Gastroesophageal sphincter (tissue), 3 donors: Measurements from ENCODE around the gene KIF2A.

Experiments
- CTCF ChIP-seq, 4 experiments: fragments of 200-600 bp in 2 of 4; fragments of 450-650 bp in 2 of 4; sonication (generic) in 1 of 4; IDR thresholded peaks; one replicate each; pipeline ENCODE4 v1.5.1; 2017 to 2019; ENCODE audit warnings: antibody characterized with exemption in 4 of 4, mild to moderate bottlenecking in 2 of 4, moderate library complexity in 2 of 4
- POLR2A ChIP-seq, 2 donors: fragments of 450-650 bp; IDR thresholded peaks; one replicate each; pipeline ENCODE4 v1.6.1; 2017; ENCODE audit warnings: antibody characterized with exemption in 2 of 2, mild to moderate bottlenecking in 2 of 2, moderate library complexity in 1 of 2
- POLR2AphosphoS5 ChIP-seq: sonication (generic); formaldehyde crosslinking; IDR thresholded peaks from one replicate; pipeline ENCODE4 v1.6.1; 2017; ENCODE audit warnings: antibody characterized with exemption

DNA sequence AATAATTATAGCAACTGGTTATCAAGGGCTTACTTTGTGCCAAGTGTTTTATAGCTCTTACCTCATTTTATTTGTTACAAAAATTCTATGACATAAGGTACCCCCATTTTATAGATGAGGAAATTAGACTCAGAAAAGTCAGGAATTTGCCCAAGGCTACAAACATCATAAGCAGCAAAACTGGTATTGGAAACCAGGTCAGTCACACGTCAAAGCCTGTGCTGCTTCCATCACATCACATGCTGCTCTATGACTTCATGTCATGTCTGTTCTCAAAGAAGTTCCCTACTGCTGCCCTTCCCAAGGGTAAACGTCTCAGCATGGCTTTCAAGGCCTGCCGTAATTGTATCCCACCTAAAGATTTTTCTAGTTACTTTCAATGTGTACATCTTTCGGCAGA, 6.9 kb upstream of the KIF2A start:
- no peak for TF ChIP-seq CTCF (IDR thresholded peaks at IDR 0.05)
- no peak for TF ChIP-seq POLR2AphosphoS5
- TF ChIP-seq POLR2A (IDR thresholded peaks at IDR 0.05), result no peak
